ENCODE measurements around the gene ARHGAP23. TPM values are rescaled to one million over a fixed set of nuclear protein-coding genes. Genes with fewer than 3 reads are reported as not detected.
A peak's percentile ranks its signal among the peaks of the same experiment; 100 is the strongest.

The ARHGAP23 gene
- total RNA-seq, 1 donor, result 66.1 TPM

DNA sequence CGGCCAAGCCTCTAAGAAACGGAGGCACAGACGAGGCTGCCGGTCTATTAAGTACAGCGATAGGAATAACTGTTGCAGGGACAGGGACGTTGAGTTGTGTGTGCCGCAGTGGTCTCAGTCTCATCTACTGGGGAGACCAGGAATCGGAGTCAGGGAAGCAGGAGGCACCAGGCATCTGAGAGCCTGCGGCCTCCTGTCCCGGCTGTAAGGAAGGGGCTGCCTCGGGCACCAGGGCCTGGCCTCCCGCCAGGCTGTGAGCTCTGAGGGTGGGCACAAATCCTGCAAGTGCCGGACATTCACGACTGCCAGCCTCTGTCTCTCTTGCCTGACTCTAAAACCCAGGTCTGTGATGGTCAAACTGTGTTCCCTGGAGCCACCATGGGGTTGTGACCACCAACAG, 76.0 kb downstream of the ARHGAP23 start:
- TF ChIP-seq CTCF (IDR thresholded peaks at IDR 0.05; ENCODE audit: insufficient read depth, low read depth, low read length), result no peak
- no peak overlapping the region for H3K4me3 ChIP-seq (ENCODE audit: low read depth, low read length)
- DNase-seq (ENCODE audit: low read depth), result no peak

- DNase-seq (ENCODE audit: low read depth), result peak; percentile 36
- H3K4me3 ChIP-seq (ENCODE audit: low read depth, low read length), result no peak overlapping the region
- peak; percentile 12 for TF ChIP-seq CTCF (IDR thresholded peaks at IDR 0.05; ENCODE audit: insufficient read depth, low read depth, low read length)
These were observed 79.2 kb downstream of the ARHGAP23 start for GRCh38 chr17:38507436-38507835.

GRCh38 chr17:38507921-38508569, 79.8 kb downstream of the ARHGAP23 start:
- DNase-seq (ENCODE audit: low read depth), result no peak
- H3K4me3 ChIP-seq (ENCODE audit: low read depth, low read length), result no peak overlapping the region
- no peak for TF ChIP-seq CTCF (IDR thresholded peaks at IDR 0.05; ENCODE audit: insufficient read depth, low read depth, low read length)

- DNase-seq (ENCODE audit: low read depth), result no peak
- TF ChIP-seq CTCF (IDR thresholded peaks at IDR 0.05; ENCODE audit: insufficient read depth, low read depth, low read length), result no peak
- H3K4me3 ChIP-seq (ENCODE audit: low read depth, low read length), result no peak overlapping the region
These were observed 80.3 kb downstream of the ARHGAP23 start for GRCh38 chr17:38508570-38508950.

- TF ChIP-seq CTCF (IDR thresholded peaks at IDR 0.05; ENCODE audit: insufficient read depth, low read depth, low read length), result peak; percentile 76
- H3K4me3 ChIP-seq (ENCODE audit: low read depth, low read length), result no peak overlapping the region
- peak; percentile 90 for DNase-seq (ENCODE audit: low read depth)
These were observed 80.9 kb downstream of the ARHGAP23 start for GRCh38 chr17:38508954-38509771.

DNA sequence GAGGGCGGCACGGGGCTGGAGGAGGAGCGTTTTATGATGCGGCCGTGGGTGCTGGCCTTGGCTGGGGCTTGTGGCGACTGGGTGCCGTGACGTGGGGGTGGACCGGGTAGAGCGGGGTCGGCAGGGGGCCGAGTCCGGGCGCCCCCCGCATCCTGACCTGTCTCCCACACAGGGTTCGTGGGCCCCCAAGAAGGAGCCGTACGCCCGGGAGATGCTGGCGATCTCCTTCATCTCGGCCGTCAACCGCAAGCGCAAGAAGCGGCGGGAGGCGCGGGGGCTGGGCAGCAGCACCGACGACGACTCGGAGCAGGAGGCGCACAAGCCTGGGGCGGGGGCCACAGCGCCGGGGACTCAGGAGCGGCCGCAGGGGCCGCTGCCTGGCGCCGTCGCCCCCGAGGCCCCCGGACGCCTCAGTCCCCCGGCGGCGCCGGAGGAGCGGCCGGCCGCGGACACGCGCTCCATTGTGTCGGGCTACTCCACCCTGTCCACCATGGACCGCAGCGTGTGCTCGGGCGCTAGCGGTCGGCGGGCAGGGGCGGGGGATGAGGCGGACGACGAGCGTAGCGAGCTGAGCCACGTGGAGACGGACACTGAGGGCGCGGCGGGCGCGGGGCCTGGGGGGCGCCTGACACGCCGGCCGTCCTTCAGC, 81.6 kb downstream of the ARHGAP23 start:
- no peak for DNase-seq (ENCODE audit: low read depth)
- no peak for TF ChIP-seq CTCF (IDR thresholded peaks at IDR 0.05; ENCODE audit: insufficient read depth, low read depth, low read length)
- no peak overlapping the region for H3K4me3 ChIP-seq (ENCODE audit: low read depth, low read length)
